DMS114 treated with DMSO at 0.1 percent for 48 hours (cell line): ENCODE data around the gene ZNF407.
"Not testable (repeated sequence)": the region's sequence is repeated elsewhere in the genome, so short reads cannot be mapped to it uniquely, and the experiment has no call there.

ENCODE experiments used
- DNase-seq: peaks from one replicate; lab custom pipeline; 2025; ENCODE audit not compliant: unreplicated experiment; lab: John Stamatoyannopoulos, UW

The ZNF407 gene

GRCh38 chr18:74959216-74959615 lies 361.5 kb downstream of the ZNF407 start:
- DNase-seq: no peak

- no peak for DNase-seq
Measured at GRCh38 chr18:74961596-74961995, 363.9 kb downstream of the ZNF407 start.

GRCh38 chr18:74963820-74964446 lies 366.3 kb downstream of the ZNF407 start:
- DNase-seq: no peak

- no peak for DNase-seq
Measured at GRCh38 chr18:74965682-74966081, 368.0 kb downstream of the ZNF407 start.

GRCh38 chr18:74967438-74967837 lies 369.8 kb downstream of the ZNF407 start:
- DNase-seq: no peak

GRCh38 chr18:74967979-74968378 lies 370.3 kb downstream of the ZNF407 start:
- no peak for DNase-seq

- not testable (repeated sequence) for DNase-seq
Measured at GRCh38 chr18:74971358-74971757, 373.7 kb downstream of the ZNF407 start.

GRCh38 chr18:74971776-74972175 lies 374.1 kb downstream of the ZNF407 start:
- DNase-seq: not testable (repeated sequence)

GRCh38 chr18:74972354-74972753 lies 374.7 kb downstream of the ZNF407 start:
- no peak for DNase-seq

GRCh38 chr18:74975001-74975400 lies 377.3 kb downstream of the ZNF407 start:
- no peak for DNase-seq

- no peak for DNase-seq
Measured at GRCh38 chr18:74976331-74976909, 378.8 kb downstream of the ZNF407 start.

GRCh38 chr18:74977041-74977440 lies 379.4 kb downstream of the ZNF407 start:
- DNase-seq: no peak

- DNase-seq: no peak
Measured at GRCh38 chr18:74980669-74981068, 383.0 kb downstream of the ZNF407 start.

GRCh38 chr18:74981476-74981875 lies 383.8 kb downstream of the ZNF407 start:
- no peak for DNase-seq

- DNase-seq: no peak
Measured at GRCh38 chr18:74982946-74983635, 385.4 kb downstream of the ZNF407 start.

GRCh38 chr18:74989134-74989533 lies 391.5 kb downstream of the ZNF407 start:
- no peak for DNase-seq

- no peak for DNase-seq
Measured at GRCh38 chr18:74990563-74991081, 393.0 kb downstream of the ZNF407 start.

- DNase-seq: no peak
Measured at GRCh38 chr18:74994502-74995418, 397.1 kb downstream of the ZNF407 start.

GRCh38 chr18:74995419-74995736 lies 397.7 kb downstream of the ZNF407 start:
- no peak for DNase-seq

- DNase-seq: no peak
Measured at GRCh38 chr18:74996055-74996454, 398.4 kb downstream of the ZNF407 start.

- DNase-seq: no peak
Measured at GRCh38 chr18:74996996-74997395, 399.3 kb downstream of the ZNF407 start.
